Endothelial cell of umbilical vein (primary cell): ENCODE results near the gene SDK2.

Experiments
- EZH2 ChIP-seq: IDR thresholded peaks from 2 replicates; pipeline ENCODE4 v1.6.1; 2012; ENCODE audit warnings: borderline replicate concordance, low read depth, mild to moderate bottlenecking, moderate library complexity, low read length, inconsistent platforms; ENCODE audit not compliant: severe bottlenecking
- FOS ChIP-seq: IDR thresholded peaks from 2 replicates; pipeline ENCODE4 v1.6.1; 2011; ENCODE audit warnings: mild to moderate bottlenecking, low read length, moderate library complexity, borderline replicate concordance; ENCODE audit not compliant: insufficient read depth
- GATA2 ChIP-seq: IDR thresholded peaks from 2 replicates; pipeline ENCODE4 v1.7.0; 2011; ENCODE audit warnings: low read depth, mild to moderate bottlenecking, moderate library complexity, mixed read lengths, low read length; ENCODE audit not compliant: insufficient read length, insufficient read depth
- MYC ChIP-seq: IDR thresholded peaks from one replicate; pipeline ENCODE4 v1.6.1; 2011; ENCODE audit warnings: mild to moderate bottlenecking, low read depth, low read length
- POLR2A ChIP-seq: IDR thresholded peaks from 2 replicates; pipeline ENCODE4 v1.6.1; 2012; ENCODE audit warnings: low read depth, mild to moderate bottlenecking, control low read depth, low read length
- POLR2AphosphoS5 ChIP-seq: IDR thresholded peaks from 2 replicates; pipeline ENCODE4 v1.6.1; 2012; ENCODE audit warnings: low read depth, mild to moderate bottlenecking, control low read depth, low read length, moderate library complexity; ENCODE audit not compliant: insufficient read depth
- TF ChIP-seq, protein P1 (sequence below), 2 donors: IDR thresholded peaks; 1 replicate in 1 of 2; 2 replicates in 1 of 2; pipeline ENCODE4 v1.5.1; 2011; ENCODE audit warnings: low read length in 2 of 2, mild to moderate bottlenecking in 2 of 2, moderate library complexity in 2 of 2, control low read depth in 1 of 2, inconsistent platforms in 1 of 2, low read depth in 1 of 2; ENCODE audit not compliant: insufficient read depth in 1 of 2; ENCODE audit errors: extremely low read depth in 1 of 2
- TF ChIP-seq, protein P2 (sequence below): IDR thresholded peaks from 2 replicates; pipeline ENCODE4 v1.6.1; 2011; ENCODE audit not compliant: insufficient read depth, insufficient read length

DNA sequence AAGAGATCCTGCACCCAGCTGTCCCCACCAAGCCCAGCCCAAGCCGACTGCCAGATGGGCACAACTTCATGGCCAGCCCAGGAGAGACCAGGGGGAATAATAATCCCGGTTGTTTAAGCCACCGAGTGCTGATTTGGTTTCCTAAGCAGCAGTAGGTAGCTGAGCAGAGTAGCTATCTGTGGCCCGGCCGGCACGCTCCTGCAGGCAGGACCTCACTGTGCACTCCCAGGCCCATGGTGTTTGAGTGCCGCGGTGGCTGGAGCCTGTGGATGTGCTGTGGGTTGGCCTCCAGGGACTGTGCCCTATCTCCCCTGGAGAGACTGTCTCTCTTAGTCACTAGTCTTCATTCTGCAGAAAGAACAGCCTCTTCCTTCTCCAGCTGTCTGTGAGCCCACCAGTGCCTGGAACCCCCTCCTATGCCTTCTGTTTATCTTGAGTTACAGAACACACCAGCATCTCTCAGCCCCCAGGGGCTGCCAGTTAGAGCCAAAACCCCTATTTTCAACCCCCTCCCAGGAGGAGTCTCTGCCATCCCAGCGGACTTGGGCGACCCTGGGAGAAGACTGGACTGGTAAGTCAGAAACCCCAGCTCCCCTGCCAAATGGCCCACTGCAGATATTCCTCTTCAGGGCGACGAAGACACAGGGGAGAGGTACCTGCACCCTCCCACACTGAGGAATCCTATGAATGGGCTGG is 152.0 kb downstream of the SDK2 start:
- TF ChIP-seq, protein P1, sequence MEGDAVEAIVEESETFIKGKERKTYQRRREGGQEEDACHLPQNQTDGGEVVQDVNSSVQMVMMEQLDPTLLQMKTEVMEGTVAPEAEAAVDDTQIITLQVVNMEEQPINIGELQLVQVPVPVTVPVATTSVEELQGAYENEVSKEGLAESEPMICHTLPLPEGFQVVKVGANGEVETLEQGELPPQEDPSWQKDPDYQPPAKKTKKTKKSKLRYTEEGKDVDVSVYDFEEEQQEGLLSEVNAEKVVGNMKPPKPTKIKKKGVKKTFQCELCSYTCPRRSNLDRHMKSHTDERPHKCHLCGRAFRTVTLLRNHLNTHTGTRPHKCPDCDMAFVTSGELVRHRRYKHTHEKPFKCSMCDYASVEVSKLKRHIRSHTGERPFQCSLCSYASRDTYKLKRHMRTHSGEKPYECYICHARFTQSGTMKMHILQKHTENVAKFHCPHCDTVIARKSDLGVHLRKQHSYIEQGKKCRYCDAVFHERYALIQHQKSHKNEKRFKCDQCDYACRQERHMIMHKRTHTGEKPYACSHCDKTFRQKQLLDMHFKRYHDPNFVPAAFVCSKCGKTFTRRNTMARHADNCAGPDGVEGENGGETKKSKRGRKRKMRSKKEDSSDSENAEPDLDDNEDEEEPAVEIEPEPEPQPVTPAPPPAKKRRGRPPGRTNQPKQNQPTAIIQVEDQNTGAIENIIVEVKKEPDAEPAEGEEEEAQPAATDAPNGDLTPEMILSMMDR (IDR thresholded peaks at IDR 0.05; ENCODE audit: extremely low read depth in 1 of 2, insufficient read depth in 1 of 2, low read depth in 1 of 2, low read length in 2 of 2) = no peak
- TF ChIP-seq POLR2A (no peak), GATA2 (no peak), POLR2AphosphoS5 (no peak), EZH2 (no peak), MYC (no peak), FOS (no peak)
- TF ChIP-seq, protein P2, sequence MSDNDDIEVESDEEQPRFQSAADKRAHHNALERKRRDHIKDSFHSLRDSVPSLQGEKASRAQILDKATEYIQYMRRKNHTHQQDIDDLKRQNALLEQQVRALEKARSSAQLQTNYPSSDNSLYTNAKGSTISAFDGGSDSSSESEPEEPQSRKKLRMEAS = no peak
